HFFc6 (cell line): ENCODE measurements around the gene RAB3B. TPM values are rescaled to one million over a fixed set of nuclear protein-coding genes. Genes with fewer than 3 reads are reported as not detected.
A peak's percentile ranks its signal among the peaks of the same experiment; 100 is the strongest.

Experiments used
- DNase-seq: peaks from one replicate; pipeline ENCODE4 v3.0.0-alpha.2; 2018
- H3K27ac Mint-ChIP-seq: 2 replicates; pipeline ENCODE4 v1.8.0; 2020; ENCODE audit warnings: mild to moderate bottlenecking, mixed read lengths
- H3K27me3 Mint-ChIP-seq: 2 replicates; pipeline ENCODE4 v1.8.0; 2021; ENCODE audit warnings: mild to moderate bottlenecking, moderate library complexity, mixed read lengths; ENCODE audit not compliant: insufficient read depth
- H3K36me3 Mint-ChIP-seq: 2 replicates; pipeline ENCODE4 v1.8.0; 2021; ENCODE audit warnings: low read depth, mixed read lengths
- H3K4me1 Mint-ChIP-seq: 2 replicates; pipeline ENCODE4 v1.8.0; 2020; ENCODE audit warnings: low read depth, mixed read lengths
- H3K4me3 Mint-ChIP-seq: 2 replicates; pipeline ENCODE4 v1.8.0; 2020; ENCODE audit warnings: mild to moderate bottlenecking, moderate library complexity, mixed read lengths
- H3K9me3 Mint-ChIP-seq: 2 replicates; pipeline ENCODE4 v1.8.0; 2020; ENCODE audit warnings: mild to moderate bottlenecking, mixed read lengths
- total RNA-seq, 6 experiments: library from RNA; stranded (reverse); fragmentation: NEBNext Ultra II Directional; extraction: Animal tissue kit (Norgen Biotek cat#: 25700); gene quantifications; 2 replicates in 1 of 6; 3 replicates in 5 of 6; pipeline ENCODE4 v1.2.3, GENCODE V29; 2021
- TF ChIP-seq, protein P1 (sequence below): fragments of 200-600 bp; sonication (generic); IDR thresholded peaks from 2 replicates; pipeline ENCODE4 v1.5.0; 2021; ENCODE audit warnings: antibody characterized with exemption, mild to moderate bottlenecking

The RAB3B gene
- total RNA-seq, 6 experiments from 2014 or later = 138 to 174 (median 157) TPM

DNA sequence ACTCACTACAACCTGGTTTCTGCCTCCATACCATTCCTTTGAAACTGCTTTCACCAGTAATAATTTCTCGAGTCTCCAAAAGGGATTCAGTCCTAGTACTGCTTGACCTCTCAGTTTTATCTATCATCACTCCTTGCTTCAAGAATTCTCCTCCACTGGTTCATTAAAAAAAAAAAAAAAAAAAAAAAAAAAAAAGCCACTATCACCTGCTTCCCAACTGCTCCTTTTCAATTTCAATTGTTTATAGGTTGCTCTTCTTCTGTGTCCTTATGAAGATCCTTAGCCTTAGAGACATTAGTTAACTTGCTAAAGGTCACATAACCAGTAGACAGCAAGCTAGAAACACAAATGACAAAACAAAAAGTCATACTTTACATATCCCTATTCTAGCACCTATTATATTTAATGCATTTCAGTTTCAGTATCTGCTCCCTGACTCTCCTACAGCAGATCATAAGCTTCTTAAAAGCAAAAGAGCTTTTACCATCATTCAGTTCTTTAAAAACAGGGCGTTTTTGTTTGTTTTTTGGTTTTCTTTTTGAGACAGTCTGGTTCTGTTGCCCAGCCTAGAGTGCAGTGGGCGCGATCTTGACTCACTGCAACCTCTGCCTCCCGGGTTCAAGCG is 119.0 kb downstream of the RAB3B start:
- H3K4me3 Mint-ChIP-seq = no peak overlapping the region
- H3K36me3 Mint-ChIP-seq = peaks cover 10% of the 10 kb centered on the region
- H3K27me3 Mint-ChIP-seq = peaks cover 2% of the 10 kb centered on the region
- no peak for DNase-seq
- H3K4me1 Mint-ChIP-seq = peaks cover 55% of the 10 kb centered on the region
- peak overlapping the region; percentile 34; the same call in 1 of the 2 replicates for H3K27ac Mint-ChIP-seq
- TF ChIP-seq, protein P1, sequence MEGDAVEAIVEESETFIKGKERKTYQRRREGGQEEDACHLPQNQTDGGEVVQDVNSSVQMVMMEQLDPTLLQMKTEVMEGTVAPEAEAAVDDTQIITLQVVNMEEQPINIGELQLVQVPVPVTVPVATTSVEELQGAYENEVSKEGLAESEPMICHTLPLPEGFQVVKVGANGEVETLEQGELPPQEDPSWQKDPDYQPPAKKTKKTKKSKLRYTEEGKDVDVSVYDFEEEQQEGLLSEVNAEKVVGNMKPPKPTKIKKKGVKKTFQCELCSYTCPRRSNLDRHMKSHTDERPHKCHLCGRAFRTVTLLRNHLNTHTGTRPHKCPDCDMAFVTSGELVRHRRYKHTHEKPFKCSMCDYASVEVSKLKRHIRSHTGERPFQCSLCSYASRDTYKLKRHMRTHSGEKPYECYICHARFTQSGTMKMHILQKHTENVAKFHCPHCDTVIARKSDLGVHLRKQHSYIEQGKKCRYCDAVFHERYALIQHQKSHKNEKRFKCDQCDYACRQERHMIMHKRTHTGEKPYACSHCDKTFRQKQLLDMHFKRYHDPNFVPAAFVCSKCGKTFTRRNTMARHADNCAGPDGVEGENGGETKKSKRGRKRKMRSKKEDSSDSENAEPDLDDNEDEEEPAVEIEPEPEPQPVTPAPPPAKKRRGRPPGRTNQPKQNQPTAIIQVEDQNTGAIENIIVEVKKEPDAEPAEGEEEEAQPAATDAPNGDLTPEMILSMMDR = no peak
- H3K9me3 Mint-ChIP-seq = peaks cover under 1% of the 10 kb centered on the region; the same call in 1 of the 2 replicates

DNA sequence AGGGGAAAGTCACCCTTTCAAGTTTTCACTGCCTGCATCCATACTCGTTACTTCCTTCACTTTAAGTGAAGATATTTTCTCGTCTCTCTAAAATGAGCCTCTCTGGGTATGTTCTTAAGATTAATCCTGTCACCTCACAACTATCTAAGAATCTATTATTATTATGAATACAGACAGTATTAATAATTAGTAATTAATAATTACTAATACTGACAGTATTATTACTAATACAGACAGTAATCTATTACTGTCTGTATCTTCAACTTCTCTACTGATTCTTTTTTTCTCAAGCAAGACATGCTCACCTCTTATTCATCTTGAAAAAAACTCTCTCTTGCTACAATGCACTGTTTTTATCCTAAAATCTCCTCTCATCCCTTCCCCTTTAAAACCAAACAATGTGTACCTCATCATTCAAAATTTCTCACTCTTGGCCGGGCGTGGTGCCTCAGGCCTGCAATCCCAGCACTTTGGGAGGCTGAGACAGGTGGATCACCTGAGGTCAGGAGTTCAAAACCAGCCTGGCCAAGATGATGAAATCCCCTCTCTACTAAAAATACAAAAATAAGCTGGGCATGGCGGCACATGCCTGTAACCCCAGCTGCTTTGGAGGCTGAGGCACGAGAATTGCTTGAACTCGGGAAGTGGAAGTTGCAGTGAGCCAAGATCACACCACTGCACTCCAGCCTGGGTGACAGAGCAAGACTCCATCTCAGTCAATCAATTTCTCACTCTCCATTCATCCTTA is 119.7 kb downstream of the RAB3B start:
- H3K9me3 Mint-ChIP-seq = no peaks in the 10 kb centered on the region
- H3K27ac Mint-ChIP-seq = peak overlapping the region; percentile 34; the same call in 1 of the 2 replicates
- H3K36me3 Mint-ChIP-seq = peaks cover 10% of the 10 kb centered on the region
- DNase-seq = no peak
- H3K4me3 Mint-ChIP-seq = no peak overlapping the region
- H3K4me1 Mint-ChIP-seq = peaks cover 48% of the 10 kb centered on the region
- H3K27me3 Mint-ChIP-seq = peaks cover 2% of the 10 kb centered on the region
- TF ChIP-seq, protein P1 = no peak

DNA sequence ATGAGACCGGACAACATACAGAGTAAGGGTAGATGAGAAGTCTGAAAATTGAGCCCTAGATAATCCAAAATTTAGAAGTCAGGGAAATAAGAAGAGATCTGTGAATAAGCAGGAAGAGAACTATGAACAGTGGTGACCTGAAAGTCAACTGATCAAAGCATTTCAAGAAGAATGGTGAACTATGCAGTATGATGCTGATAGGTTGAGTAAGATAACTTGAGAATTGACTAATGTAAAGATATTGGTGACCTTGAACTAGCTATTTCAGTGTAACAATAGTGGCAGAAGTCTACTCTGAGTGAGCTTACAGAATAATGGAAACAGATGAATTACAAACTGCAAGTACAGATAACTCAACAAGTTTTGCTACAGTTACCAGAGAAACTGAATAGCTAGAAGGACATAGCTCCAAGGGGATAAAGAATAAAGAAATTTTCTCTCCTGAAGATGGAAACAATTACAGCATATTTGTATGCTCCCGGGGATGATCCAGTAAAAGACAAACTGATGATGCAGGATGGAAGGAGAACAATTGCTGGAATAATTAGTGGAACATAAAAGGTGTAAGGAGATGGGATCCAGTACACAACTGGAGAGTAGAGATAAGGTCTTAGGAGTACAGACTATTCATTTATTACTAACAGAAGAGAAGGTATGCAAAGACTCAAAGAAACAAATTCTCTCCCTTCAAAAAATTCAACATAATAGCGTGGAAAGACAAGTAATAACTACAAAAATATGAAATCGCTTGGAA is 122.8 kb downstream of the RAB3B start:
- Mint-ChIP-seq H3K9me3 (no peaks in the 10 kb centered on the region), H3K27ac (peak overlapping the region; percentile 9; the same call in 1 of the 2 replicates), H3K4me1 (peaks cover 35% of the 10 kb centered on the region), H3K27me3 (no peaks in the 10 kb centered on the region; the same call in none of the 2 replicates), H3K4me3 (no peak overlapping the region), H3K36me3 (peaks cover 5% of the 10 kb centered on the region; the same call in 1 of the 2 replicates)
- TF ChIP-seq, protein P1 = no peak
- DNase-seq = no peak

DNA sequence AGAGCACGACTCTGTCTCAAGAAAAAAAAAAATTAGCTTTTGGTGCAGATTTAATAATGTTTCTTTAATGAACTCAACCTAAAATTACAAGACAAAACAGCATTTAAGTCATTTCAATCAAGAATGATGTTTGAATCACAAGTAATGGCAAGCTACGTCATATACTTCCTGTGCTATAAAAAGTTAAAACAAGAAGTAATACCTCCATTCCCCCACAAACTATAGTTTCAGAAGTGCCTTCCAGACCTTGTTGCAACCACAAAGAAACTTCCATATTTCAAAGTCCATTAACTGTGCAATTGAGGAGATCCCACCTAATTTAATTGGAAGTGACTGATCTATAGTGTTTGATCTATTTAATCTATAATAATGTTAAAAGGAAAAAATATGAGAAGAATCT is 127.1 kb downstream of the RAB3B start:
- H3K27me3 Mint-ChIP-seq = no peaks in the 10 kb centered on the region; the same call in 1 of the 2 replicates
- DNase-seq = no peak
- H3K4me3 Mint-ChIP-seq = no peak overlapping the region
- H3K36me3 Mint-ChIP-seq = peaks cover 15% of the 10 kb centered on the region; the same call in 1 of the 2 replicates
- H3K27ac Mint-ChIP-seq = no peak overlapping the region
- TF ChIP-seq, protein P1 = no peak
- H3K9me3 Mint-ChIP-seq = no peaks in the 10 kb centered on the region
- H3K4me1 Mint-ChIP-seq = peaks cover 24% of the 10 kb centered on the region

DNA sequence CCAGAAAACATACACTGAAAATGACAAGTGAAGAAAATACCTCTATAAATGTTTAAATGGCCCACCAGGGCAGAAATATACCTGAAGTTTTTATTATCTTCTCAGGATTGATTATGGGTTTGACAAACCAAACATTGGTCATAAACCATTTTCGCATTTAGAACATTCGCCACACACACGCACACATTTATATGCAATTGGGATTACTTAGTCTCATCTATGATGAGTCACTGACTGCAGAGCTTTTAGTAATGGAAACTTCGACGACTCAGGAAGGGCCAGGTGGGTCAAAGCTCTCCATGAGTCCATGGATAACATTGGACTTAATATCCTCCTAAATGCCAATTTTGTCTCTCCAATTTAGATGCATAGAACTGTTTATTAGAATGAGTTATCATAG is 128.8 kb downstream of the RAB3B start:
- Mint-ChIP-seq H3K27me3 (no peaks in the 10 kb centered on the region), H3K36me3 (peaks cover 9% of the 10 kb centered on the region; the same call in 1 of the 2 replicates), H3K4me1 (peaks cover 7% of the 10 kb centered on the region; the same call in 1 of the 2 replicates), H3K4me3 (no peak overlapping the region), H3K9me3 (no peaks in the 10 kb centered on the region), H3K27ac (no peak overlapping the region)
- TF ChIP-seq, protein P1 = no peak
- no peak for DNase-seq
